Heart left ventricle (tissue), 16 donors: ENCODE measurements around the gene B4GALT5. TPM values are rescaled to one million over a fixed set of nuclear protein-coding genes. Genes with fewer than 3 reads are reported as not detected.

Experiments used
- ATAC-seq, 4 donors: fragments of 200-7000 bp; cut with Tn5 transposase; one replicate each; pipeline ENCODE4 v1.9.1; 2020 to 2022; ENCODE audit warnings: moderate library complexity in 4 of 4, mild to moderate bottlenecking in 3 of 4, moderate number of reproducible peaks in 1 of 4
- DNase-seq, 5 donors: peaks; one replicate each; pipeline ENCODE4 v3.0.0-alpha.2; 2020
- H3K27ac ChIP-seq, 12 donors: fragments of 200-600 bp; sonication (generic) in 4 of 12; one replicate each; pipeline versions ENCODE4 v1.5.0 to v1.8.0; 2016 to 2022; ENCODE audit warnings: mild to moderate bottlenecking in 2 of 12
- H3K27me3 ChIP-seq, 9 donors: fragments of 200-600 bp; sonication (generic) in 2 of 9; one replicate each; pipeline versions ENCODE4 v1.5.1 to v1.8.0; 2016 to 2022; ENCODE audit warnings: mild to moderate bottlenecking in 3 of 9
- H3K36me3 ChIP-seq, 9 donors: fragments of 200-600 bp; sonication (generic) in 2 of 9; one replicate each; pipeline versions ENCODE4 v1.5.0 to v1.8.0; 2018 to 2022; ENCODE audit warnings: mild to moderate bottlenecking in 2 of 9
- H3K4me1 ChIP-seq, 12 donors: fragments of 200-600 bp; sonication (generic) in 4 of 12; one replicate each; pipeline versions ENCODE4 v1.5.0 to v1.8.0; 2016 to 2022; ENCODE audit warnings: mild to moderate bottlenecking in 3 of 12
- H3K4me3 ChIP-seq, 12 donors: fragments of 200-600 bp; sonication (generic) in 4 of 12; one replicate each; pipeline versions ENCODE4 v1.5.0 to v1.8.0; 2017 to 2022; ENCODE audit warnings: mild to moderate bottlenecking in 9 of 12, moderate library complexity in 4 of 12
- H3K9me3 ChIP-seq, 12 donors: fragments of 200-600 bp; sonication (generic) in 4 of 12; one replicate each; pipeline versions ENCODE4 v1.5.0 to v1.8.0; 2016 to 2022; ENCODE audit warnings: mild to moderate bottlenecking in 1 of 12
- CTCF ChIP-seq, 12 donors: fragments of 200-600 bp; sonication (generic) in 4 of 12; IDR thresholded peaks; one replicate each; pipeline versions ENCODE4 v1.5.0 to v1.8.0; 2018 to 2022; ENCODE audit warnings: antibody characterized with exemption in 12 of 12, mild to moderate bottlenecking in 5 of 12
- POLR2A ChIP-seq, 2 donors: fragments of 450-650 bp; IDR thresholded peaks; one replicate each; pipeline ENCODE4 v1.6.1; 2017; ENCODE audit warnings: antibody characterized with exemption in 2 of 2, mild to moderate bottlenecking in 2 of 2, moderate library complexity in 2 of 2
- WGBS, 4 donors: extraction: QIAGEN DNeasy Blood & Tissue Kit in 2 of 4; methylation state at CpG; one replicate each; pipeline versions ENCODE4 v1.1.5 to v1.1.7; 2013 to 2018; 5-methylcytosine and 5-hydroxymethylcytosine counted together
- intact Hi-C, 10 donors: fragments of 100-400 bp; cut with DNase I; formaldehyde crosslinking; loops; one replicate each; pipeline versions ENCODE4 v1.11.1 to v1.14.2; 2022
- polyA plus RNA-seq, 2 donors: library from polyadenylated mRNA; stranded (reverse); fragments of 200-250 nt; gene quantifications; one replicate each; pipeline ENCODE4 v1.2.3, GENCODE V29; 2013
- total RNA-seq, 9 donors: library from RNA; depleted of rRNA in 2 of 9; stranded (reverse); fragments of >200 nt in 2 of 9; fragmentation: NEBNext Ultra II Directional in 3 of 9; extraction: Animal tissue kit (Norgen Biotek cat#: 25700) in 3 of 9; gene quantifications; one replicate each; pipeline versions ENCODE4 v1.1.0 to v1.2.4, GENCODE V29; 2016 to 2023
- donor health status: ischemic (EF 13 %, LVEDD 7.1; RV severe dilation, severe dysfunction).
- donor health status: healthy with polysubstance abuse.
- donor health status: DM: no; HTN: yes; CAD: no.
- donor health status: DM: no; HTN: no; CAD: no.
- donor health status: ischemic (EF 25% LVEDD 6.9; RV normal size, moderate dysfunction).
- donor health status: ischemic (EF 25% LVEDD 5.7; RV mildly dilated, moderate dysfunction).
- donor health status: healthy.
- donor health status: DM: yes; HTN: yes; CAD: no.
- donor health status: ischemic (EF 35%, LVEDD 5.7; RV mildly dilated, moderate dysfunction).
- donor health status: nonischemic (EF 11% LVEDD 7.7; RV severe dilation, severe dysfunction).
- donor health status: DM: yes; HTN: yes; CAD: no.
- donor health status: PGD.
- donor health status: ischemic (EF 29% LVEDD 5.4; RV normal size, mild dysfunction).
- donor health status: nonischemic (EF 23%, LVEDD 6.1; RV moderate dilation, normal function).

The B4GALT5 gene
- total and polyA plus RNA-seq, 11 donors = 7.0 to 60.4 (median 29.3) TPM

GRCh38 chr20:49647550-49647949 lies 66.1 kb downstream of the B4GALT5 start:
- Histone ChIP-seq H3K27me3 (no peaks in the 10 kb centered on the region), H3K4me1 (peaks cover 0 to 6% (median 0%) of the 10 kb centered on the region in 12 donors), H3K27ac (no peak overlapping the region), H3K9me3 (no peaks in the 10 kb centered on the region), H3K4me3 (no peak overlapping the region), H3K36me3 (peaks cover 3 to 91% (median 73%) of the 10 kb centered on the region in 9 donors)
- 93 to 95% (median 94%) methylated on average over 6 of the region's 6 CpGs for WGBS, 4 donors
- no peak for TF ChIP-seq POLR2A (IDR thresholded peaks at IDR 0.05)
- no peak for TF ChIP-seq CTCF (IDR thresholded peaks at IDR 0.05)
- intact Hi-C loops = no loop called here
- ATAC-seq (no peak), DNase-seq (no peak)

- no peak overlapping the region for H3K27ac ChIP-seq
Observed at GRCh38 chr20:49646528-49646927, 67.2 kb downstream of the B4GALT5 start.

GRCh38 chr20:49646126-49646525 lies 67.6 kb downstream of the B4GALT5 start:
- DNase-seq (no peak), ATAC-seq (no peak)
- WGBS, 4 donors = 90 to 97% (median 94%) methylated on average over 3 of the region's 3 CpGs
- Histone ChIP-seq H3K9me3 (no peaks in the 10 kb centered on the region), H3K4me3 (no peak overlapping the region), H3K27ac (no peak overlapping the region), H3K4me1 (peaks cover 0 to 6% (median 0%) of the 10 kb centered on the region in 12 donors), H3K27me3 (no peaks in the 10 kb centered on the region), H3K36me3 (peaks cover 4 to 91% (median 76%) of the 10 kb centered on the region in 9 donors)
- TF ChIP-seq CTCF (IDR thresholded peaks at IDR 0.05) = no peak
- no peak for TF ChIP-seq POLR2A (IDR thresholded peaks at IDR 0.05)
- intact Hi-C loops = no loop called here

More at GRCh38 chr20:49646528-49646927, 67.2 kb downstream of the B4GALT5 start:
- Histone ChIP-seq H3K4me3 (no peak overlapping the region), H3K9me3 (no peaks in the 10 kb centered on the region), H3K27me3 (no peaks in the 10 kb centered on the region), H3K36me3 (peaks cover 4 to 91% (median 75%) of the 10 kb centered on the region in 9 donors), H3K4me1 (peaks cover 0 to 6% (median 0%) of the 10 kb centered on the region in 12 donors)
- intact Hi-C loops = no loop called here
- DNase-seq (no peak), ATAC-seq (no peak)
- no peak for TF ChIP-seq POLR2A (IDR thresholded peaks at IDR 0.05)
- no peak for TF ChIP-seq CTCF (IDR thresholded peaks at IDR 0.05)
- 90 to 98% (median 94%) methylated on average over 2 of the region's 2 CpGs for WGBS, 4 donors

- WGBS, 4 donors = 91 to 96% (median 93%) methylated on average over 5 of the region's 5 CpGs
- peaks cover 4 to 99% (median 87%) of the 10 kb centered on the region in 9 donors for H3K36me3 ChIP-seq
- TF ChIP-seq CTCF (IDR thresholded peaks at IDR 0.05) (no peak), POLR2A (IDR thresholded peaks at IDR 0.05) (no peak)
- no peak overlapping the region for H3K4me3 ChIP-seq
- ATAC-seq (no peak), DNase-seq (no peak)
- intact Hi-C loops = no loop called here
- no peaks in the 10 kb centered on the region for H3K9me3 ChIP-seq
- no peaks in the 10 kb centered on the region for H3K4me1 ChIP-seq
- H3K27me3 ChIP-seq = no peaks in the 10 kb centered on the region
- no peak overlapping the region for H3K27ac ChIP-seq
Observed at GRCh38 chr20:49644980-49645565, 68.6 kb downstream of the B4GALT5 start.
